Erythroblast (primary cell): ENCODE data around the gene ZBTB37.

Experiments
- GATA1 ChIP-seq: IDR thresholded peaks from 2 replicates; pipeline ENCODE4 v1.6.1; 2011; ENCODE audit warnings: low read depth, mild to moderate bottlenecking, control low read depth, low read length, moderate library complexity
- POLR2A ChIP-seq: IDR thresholded peaks from 2 replicates; pipeline ENCODE4 v1.6.1; 2011; ENCODE audit warnings: mild to moderate bottlenecking, low read length

GRCh38 chr1:173860065-173860464 is 8.1 kb upstream of the ZBTB37 start:
- TF ChIP-seq POLR2A (no peak), GATA1 (no peak)
